H9 (cell line): ENCODE data around the gene CREB3L2. TPM values are rescaled to one million over a fixed set of nuclear protein-coding genes. Genes with fewer than 3 reads are reported as not detected.

Experiments
- DNase-seq: peaks from one replicate; pipeline ENCODE4 v3.0.0-alpha.2; 2017
- H2AFZ ChIP-seq: one replicate; pipeline ENCODE4 v1.6.1; 2013; ENCODE audit warnings: mild to moderate bottlenecking, low read length, control low read depth, moderate library complexity
- H2AK5ac ChIP-seq: 2 replicates; pipeline ENCODE4 v1.6.1; 2013; ENCODE audit warnings: low read length, control low read depth, mixed read lengths; ENCODE audit not compliant: insufficient read length
- H2BK120ac ChIP-seq: one replicate; pipeline ENCODE4 v1.6.1; 2013; ENCODE audit warnings: low read depth, mild to moderate bottlenecking, low read length, control low read depth, inconsistent platforms; ENCODE audit not compliant: poor library complexity, severe bottlenecking
- H2BK12ac ChIP-seq: 2 replicates; pipeline ENCODE4 v1.6.1; 2013; ENCODE audit warnings: low read length, control low read depth, mixed read lengths, low read depth; ENCODE audit not compliant: insufficient read length
- H2BK15ac ChIP-seq: 2 replicates; pipeline ENCODE4 v1.6.1; 2013; ENCODE audit warnings: low read depth, low read length, control low read depth
- H2BK20ac ChIP-seq: one replicate; pipeline ENCODE4 v1.6.1; 2013; ENCODE audit warnings: low read depth, mild to moderate bottlenecking, low read length, control low read depth, inconsistent platforms; ENCODE audit not compliant: poor library complexity, severe bottlenecking
- H2BK5ac ChIP-seq: 2 replicates; pipeline ENCODE4 v1.6.1; 2013; ENCODE audit warnings: low read length, control low read depth, mixed read lengths; ENCODE audit not compliant: insufficient read length
- H3K14ac ChIP-seq: 2 replicates; pipeline ENCODE4 v1.6.1; 2013; ENCODE audit warnings: low read length, control low read depth; ENCODE audit not compliant: insufficient read depth
- H3K18ac ChIP-seq: 2 replicates; pipeline ENCODE4 v1.6.1; 2013; ENCODE audit warnings: low read depth, mild to moderate bottlenecking, mixed read lengths, low read length, control low read depth; ENCODE audit not compliant: insufficient read length
- H3K23ac ChIP-seq: 2 replicates; pipeline ENCODE4 v1.6.1; 2013; ENCODE audit warnings: low read length, control low read depth, mixed read lengths, low read depth; ENCODE audit not compliant: insufficient read length
- H3K23me2 ChIP-seq: 2 replicates; pipeline ENCODE4 v1.6.1; 2013; ENCODE audit warnings: low read depth, mild to moderate bottlenecking, mixed read lengths, low read length, control low read depth; ENCODE audit not compliant: insufficient read length, poor library complexity, severe bottlenecking
- H3K27ac ChIP-seq: 2 replicates; pipeline ENCODE4 v1.5.1; 2013; ENCODE audit warnings: low read length, control low read depth, mixed read lengths, low read depth; ENCODE audit not compliant: insufficient read length
- H3K27me3 ChIP-seq: 2 replicates; pipeline ENCODE4 v1.6.1; 2013; ENCODE audit warnings: low read length, control low read depth, inconsistent platforms; ENCODE audit not compliant: insufficient read depth
- H3K4ac ChIP-seq: 2 replicates; pipeline ENCODE4 v1.6.1; 2013; ENCODE audit warnings: low read depth, mild to moderate bottlenecking, control low read depth, inconsistent platforms, low read length, moderate library complexity
- H3K4me1 ChIP-seq: 2 replicates; pipeline ENCODE4 v1.6.1; 2013; ENCODE audit warnings: low read length, control low read depth, inconsistent platforms; ENCODE audit not compliant: insufficient read depth
- H3K4me2 ChIP-seq: 2 replicates; pipeline ENCODE4 v1.6.1; 2013; ENCODE audit warnings: low read length, control low read depth, mixed read lengths; ENCODE audit not compliant: insufficient read length, insufficient read depth
- H3K56ac ChIP-seq: 2 replicates; pipeline ENCODE4 v1.6.1; 2013; ENCODE audit warnings: low read depth, mild to moderate bottlenecking, mixed read lengths, low read length, control low read depth; ENCODE audit not compliant: insufficient read length
- H3K79me1 ChIP-seq: 2 replicates; pipeline ENCODE4 v1.6.1; 2013; ENCODE audit warnings: low read depth, mild to moderate bottlenecking, moderate library complexity, low read length, control low read depth, inconsistent platforms; ENCODE audit not compliant: insufficient read depth, poor library complexity, severe bottlenecking
- H3K79me2 ChIP-seq: 2 replicates; pipeline ENCODE4 v1.6.1; 2013; ENCODE audit warnings: low read length, control low read depth, inconsistent platforms; ENCODE audit not compliant: insufficient read depth
- H3K9ac ChIP-seq: 2 replicates; pipeline ENCODE4 v1.6.1; 2013; ENCODE audit warnings: low read length, control low read depth, mixed read lengths; ENCODE audit not compliant: insufficient read length; ENCODE audit errors: extremely low read depth
- H3K9me3 ChIP-seq: one replicate; pipeline ENCODE4 v1.6.1; 2013; ENCODE audit warnings: low read depth, low read length, inconsistent platforms; ENCODE audit not compliant: control insufficient read depth
- H3T11ph ChIP-seq: one replicate; pipeline ENCODE4 v1.6.1; 2013; ENCODE audit warnings: mild to moderate bottlenecking, low read length, control low read depth, inconsistent platforms
- H4K20me1 ChIP-seq: one replicate; pipeline ENCODE4 v1.6.1; 2013; ENCODE audit not compliant: control insufficient read depth, insufficient read length, insufficient read depth
- H4K5ac ChIP-seq: 2 replicates; pipeline ENCODE4 v1.6.1; 2013; ENCODE audit warnings: low read depth, mild to moderate bottlenecking, mixed read lengths, low read length, control low read depth; ENCODE audit not compliant: insufficient read length
- H4K8ac ChIP-seq: replicated peaks from 2 replicates; pipeline ENCODE4 v1.6.1; 2013; ENCODE audit warnings: low read length, control low read depth, mixed read lengths, low read depth; ENCODE audit not compliant: insufficient read length
- H4K91ac ChIP-seq: 2 replicates; pipeline ENCODE4 v1.6.1; 2013; ENCODE audit warnings: low read depth, mild to moderate bottlenecking, moderate library complexity, mixed read lengths, low read length, control low read depth; ENCODE audit not compliant: insufficient read length
- H3K27ac Mint-ChIP-seq, 3 experiments: 2 replicates in 2 of 3; 3 replicates in 1 of 3; pipeline ENCODE4 v1.8.0; 2020 to 2021; ENCODE audit warnings: mixed read lengths in 3 of 3, mild to moderate bottlenecking in 1 of 3, moderate library complexity in 1 of 3
- H3K27me3 Mint-ChIP-seq: 2 replicates; pipeline ENCODE4 v1.8.0; 2021; ENCODE audit warnings: low read depth, mild to moderate bottlenecking, moderate library complexity, mixed read lengths
- H3K36me3 Mint-ChIP-seq, 3 experiments: 2 replicates in 2 of 3; 3 replicates in 1 of 3; pipeline ENCODE4 v1.8.0; 2020 to 2021; ENCODE audit warnings: low read depth in 3 of 3, mixed read lengths in 3 of 3; ENCODE audit not compliant: insufficient read depth in 1 of 3
- H3K4me1 Mint-ChIP-seq, 2 experiments: 2 replicates each; pipeline ENCODE4 v1.8.0; 2020; ENCODE audit warnings: mixed read lengths in 2 of 2
- H3K4me3 Mint-ChIP-seq, 2 experiments: 2 replicates in 1 of 2; 3 replicates in 1 of 2; pipeline ENCODE4 v1.8.0; 2020 to 2021; ENCODE audit warnings: mild to moderate bottlenecking in 2 of 2, mixed read lengths in 2 of 2, moderate library complexity in 1 of 2
- H3K9me3 Mint-ChIP-seq, 2 experiments: 2 replicates in 1 of 2; 3 replicates in 1 of 2; pipeline ENCODE4 v1.8.0; 2020; ENCODE audit warnings: mild to moderate bottlenecking in 2 of 2, mixed read lengths in 2 of 2, moderate library complexity in 1 of 2
- CTCF ChIP-seq: fragments of 200-600 bp; sonication (generic); conservative IDR thresholded peaks from 3 replicates; pipeline ENCODE4 v1.8.0; 2021; ENCODE audit warnings: antibody characterized with exemption, mild to moderate bottlenecking
- WGBS: extraction: QIAGEN DNeasy Blood & Tissue Kit; methylation state at CpG from one replicate; pipeline ENCODE4 v1.1.7; 2013; ENCODE audit warnings: missing lambda C conversion rate, low lambda C conversion rate, mixed read lengths; ENCODE audit not compliant: insufficient read length; ENCODE audit errors: extremely low coverage; 5-methylcytosine and 5-hydroxymethylcytosine counted together
- total RNA-seq: library from RNA; stranded (reverse); gene quantifications from 2 replicates; pipeline ENCODE4 v1.2.1, GENCODE V29; 2021

CREB3L2 gene
- total RNA-seq, 1 experiment from 2014 or later = 60.7 TPM

GRCh38 chr7:137990251-137990941 is 11.5 kb downstream of the CREB3L2 start:
- no peak overlapping the region for H3K27ac ChIP-seq
- H3K36me3 Mint-ChIP-seq = peaks cover 5 to 15% (median 6%) of the 10 kb centered on the region in 3 experiments; a peak in 6 of 7 replicates
- H2BK12ac ChIP-seq = no peak overlapping the region
- WGBS = no CpG with 5 or more reads among the region's 5 CpGs
- peaks cover 6% of the 10 kb centered on the region for H3K79me1 ChIP-seq
- no peak overlapping the region for H3K27ac Mint-ChIP-seq
- no peak overlapping the region for H3K14ac ChIP-seq
- H3K4me3 Mint-ChIP-seq = no peak overlapping the region
- no peak overlapping the region for H3K9ac ChIP-seq
- H3T11ph ChIP-seq = no peak overlapping the region
- peaks cover 20 to 33% of the 10 kb centered on the region in 2 experiments for H3K4me1 Mint-ChIP-seq
- H2BK120ac ChIP-seq = no peak overlapping the region
- H3K23ac ChIP-seq = no peak overlapping the region
- no peak overlapping the region for H4K8ac ChIP-seq
- H3K79me2 ChIP-seq = peaks cover 10% of the 10 kb centered on the region; the same call in 1 of the 2 replicates
- no peak for TF ChIP-seq CTCF
- no peak overlapping the region for H3K4me2 ChIP-seq
- no peak overlapping the region for H2AK5ac ChIP-seq
- no peak overlapping the region for H3K56ac ChIP-seq
- no peaks in the 10 kb centered on the region for H3K9me3 ChIP-seq
- no peak for DNase-seq
- no peak overlapping the region for H2BK15ac ChIP-seq
- H3K4ac ChIP-seq = no peak overlapping the region
- no peaks in the 10 kb centered on the region for H3K27me3 ChIP-seq
- H3K27me3 Mint-ChIP-seq = no peaks in the 10 kb centered on the region
- H4K20me1 ChIP-seq = no peaks in the 10 kb centered on the region
- H3K9me3 Mint-ChIP-seq = no peaks in the 10 kb centered on the region
- no peak overlapping the region for H2BK20ac ChIP-seq
- H3K23me2 ChIP-seq = no peaks in the 10 kb centered on the region
- H4K91ac ChIP-seq = no peak overlapping the region
- H2AFZ ChIP-seq = no peak overlapping the region
- no peak overlapping the region for H4K5ac ChIP-seq
- H2BK5ac ChIP-seq = no peak overlapping the region
- peaks cover 9% of the 10 kb centered on the region; the same call in 1 of the 2 replicates for H3K4me1 ChIP-seq
- H3K18ac ChIP-seq = no peak overlapping the region
